HCT116 (cell line): Measurements from ENCODE around the gene RASAL2. TPM values are rescaled to one million over a fixed set of nuclear protein-coding genes. Genes with fewer than 3 reads are reported as not detected.

Experiments used
- ATAC-seq: fragments of 200-7000 bp; cut with Tn5 transposase; 2 replicates; pipeline ENCODE4 v1.9.1; 2020; ENCODE audit warnings: mild to moderate bottlenecking, moderate library complexity
- BruUV-seq: library from RNA; stranded (reverse); fragments of 400-500 nt; replicated peaks from 2 replicates; lab custom pipeline; 2021; lab: Mats Ljungman, UMichigan
- CTCF ChIA-PET: fragments of 300-600 bp; sonication (Branson Sonifier 250); formaldehyde crosslinking; loops from one replicate; lab custom pipeline; 2021; ENCODE audit warnings: antibody characterized with exemption; lab: Charles Lee
- POLR2A ChIA-PET: fragments of 300-600, 350-600 bp; sonication (Branson Sonifier 250); formaldehyde crosslinking; loops from one replicate; lab custom pipeline; 2021; ENCODE audit warnings: antibody characterized with exemption; lab: Charles Lee
- RAD21 ChIA-PET, 2 experiments: fragments of 300-600 bp; sonication (Branson Sonifier 250); formaldehyde crosslinking; loops; one replicate each; lab custom pipeline; 2023; ENCODE audit warnings: low total read pairs in 2 of 2; ENCODE audit not compliant: uncharacterized antibody in 2 of 2, unreplicated experiment in 2 of 2, low non-redundant PET in 1 of 2; lab: Charles Lee
- DNase-seq: peaks from one replicate; pipeline ENCODE4 v3.0.0-alpha.2; 2010; ENCODE audit warnings: low read depth, low spot score
- H2AFZ ChIP-seq: fragments of 200-600 bp; shearing (Covaris generic), sonication (generic); 2 replicates; pipeline ENCODE4 v1.6.1; 2017; ENCODE audit warnings: low read depth, mixed run types, mixed read lengths, antibody characterized with exemption, low read length; ENCODE audit not compliant: poor library complexity, severe bottlenecking
- H3K27ac ChIP-seq: 2 replicates; pipeline ENCODE4 v1.5.1; 2012; ENCODE audit warnings: low read depth, low read length
- H3K27me3 ChIP-seq: fragments of 200-600 bp; sonication (generic); 2 replicates; pipeline ENCODE4 v1.6.1; 2016; ENCODE audit warnings: mixed run types, low read length, mixed read lengths; ENCODE audit not compliant: insufficient read depth
- H3K36me3 ChIP-seq, 2 experiments: fragments of 200-500 bp in 1 of 2; fragments of 200-600 bp in 1 of 2; sonication (Bioruptor generic) in 1 of 2; sonication (generic) in 1 of 2; 2 replicates each; pipeline versions ENCODE4 v1.5.1 to v1.6.1; 2014 to 2016; ENCODE audit warnings: low read length in 2 of 2, inconsistent platforms in 1 of 2, mixed read lengths in 1 of 2, mixed run types in 1 of 2; ENCODE audit not compliant: insufficient read depth in 2 of 2, control insufficient read depth in 1 of 2
- H3K4me1 ChIP-seq, 2 experiments: fragments of 200-600 bp in 1 of 2; sonication (generic) in 1 of 2; 2 replicates each; pipeline versions ENCODE4 v1.5.1 to v1.6.1; 2012 to 2017; ENCODE audit warnings: low read length in 2 of 2, inconsistent platforms in 1 of 2, mild to moderate bottlenecking in 1 of 2, mixed read lengths in 1 of 2, mixed run types in 1 of 2, moderate library complexity in 1 of 2; ENCODE audit not compliant: insufficient read depth in 2 of 2, control insufficient read depth in 1 of 2
- H3K4me2 ChIP-seq: fragments of 200-600 bp; sonication (generic); 2 replicates; pipeline ENCODE4 v1.6.1; 2017; ENCODE audit warnings: mixed run types, low read length, mixed read lengths
- H3K4me3 ChIP-seq, 2 experiments: fragments of 200-600 bp in 1 of 2; sonication (generic) in 1 of 2; replicated peaks in 1 of 2; 2 replicates each; pipeline ENCODE4 v1.5.1; 2011 to 2016; ENCODE audit warnings: low read length in 2 of 2, control low read depth in 1 of 2, low read depth in 1 of 2, mild to moderate bottlenecking in 1 of 2, mixed read lengths in 1 of 2, mixed run types in 1 of 2
- H3K79me2 ChIP-seq: fragments of 200-600 bp; sonication (generic); 2 replicates; pipeline ENCODE4 v1.6.1; 2017; ENCODE audit warnings: mild to moderate bottlenecking, mixed run types, low read length, moderate library complexity, mixed read lengths; ENCODE audit not compliant: insufficient read depth
- H3K9ac ChIP-seq: fragments of 200-600 bp; sonication (generic); 2 replicates; pipeline ENCODE4 v1.6.1; 2016; ENCODE audit warnings: low read length, mixed read lengths
- H3K9me2 ChIP-seq: fragments of 200-600 bp; sonication (generic), shearing (Covaris generic); 2 replicates; pipeline ENCODE4 v1.6.1; 2017; ENCODE audit warnings: mixed run types, mild to moderate bottlenecking, moderate library complexity; ENCODE audit not compliant: insufficient read depth
- H3K9me3 ChIP-seq, 2 experiments: fragments of 200-500 bp in 1 of 2; fragments of 200-600 bp in 1 of 2; sonication (Bioruptor generic) in 1 of 2; sonication (generic) in 1 of 2; 2 replicates each; pipeline ENCODE4 v1.6.1; 2014 to 2017; ENCODE audit warnings: low read length in 2 of 2, mixed read lengths in 2 of 2, inconsistent platforms in 1 of 2, low read depth in 1 of 2, mild to moderate bottlenecking in 1 of 2, mixed run types in 1 of 2, moderate library complexity in 1 of 2; ENCODE audit not compliant: control insufficient read depth in 1 of 2, insufficient read depth in 1 of 2
- H4K20me1 ChIP-seq: fragments of 200-600 bp; sonication (generic), shearing (Covaris generic); 2 replicates; pipeline ENCODE4 v1.6.1; 2017; ENCODE audit warnings: mixed run types, mild to moderate bottlenecking, moderate library complexity; ENCODE audit not compliant: insufficient read depth
- ATF3 ChIP-seq: IDR thresholded peaks from 2 replicates; pipeline ENCODE4 v1.6.1; 2012
- CBX3 ChIP-seq: IDR thresholded peaks from 2 replicates; pipeline ENCODE4 v1.6.1; 2012; ENCODE audit warnings: low read depth
- CEBPB ChIP-seq: IDR thresholded peaks from 2 replicates; pipeline ENCODE4 v1.6.1; 2012; ENCODE audit warnings: low read depth
- CTCF ChIP-seq, 3 experiments: fragments of 200-600 bp in 1 of 3; sonication (generic) in 1 of 3; IDR thresholded peaks in 2 of 3; conservative IDR thresholded peaks in 1 of 3; 2 replicates each; pipeline ENCODE4 v1.5.1; 2012 to 2017; ENCODE audit warnings: low read depth in 2 of 3, low read length in 2 of 3, antibody characterized with exemption in 1 of 3, borderline replicate concordance in 1 of 3, control low read depth in 1 of 3, mild to moderate bottlenecking in 1 of 3, mixed read lengths in 1 of 3, mixed run types in 1 of 3, moderate library complexity in 1 of 3; ENCODE audit not compliant: insufficient read depth in 1 of 3
- EGR1 ChIP-seq: IDR thresholded peaks from 2 replicates; pipeline ENCODE4 v1.6.1; 2012; ENCODE audit warnings: low read depth
- ELF1 ChIP-seq: IDR thresholded peaks from 2 replicates; pipeline ENCODE4 v1.6.1; 2012; ENCODE audit warnings: low read depth, borderline replicate concordance
- EZH2 ChIP-seq: fragments of 200-600 bp; sonication (generic); IDR thresholded peaks from 2 replicates; pipeline ENCODE4 v1.6.1; 2017; ENCODE audit warnings: antibody characterized with exemption, mixed run types
- FOSL1 ChIP-seq: IDR thresholded peaks from 2 replicates; pipeline ENCODE4 v1.6.1; 2012; ENCODE audit warnings: low read depth
- JUND ChIP-seq: IDR thresholded peaks from 2 replicates; pipeline ENCODE4 v1.6.1; 2012
- MAX ChIP-seq: IDR thresholded peaks from 2 replicates; pipeline ENCODE4 v1.6.1; 2012
- POLR2A ChIP-seq: IDR thresholded peaks from 2 replicates; pipeline ENCODE4 v1.7.0; 2011; ENCODE audit warnings: borderline replicate concordance; ENCODE audit not compliant: insufficient read depth, insufficient read length; ENCODE audit errors: extremely low read depth
- POLR2AphosphoS5 ChIP-seq: IDR thresholded peaks from 2 replicates; pipeline ENCODE4 v1.6.1; 2011; ENCODE audit warnings: mild to moderate bottlenecking, low read depth, low read length, moderate library complexity
- RAD21 ChIP-seq: IDR thresholded peaks from 2 replicates; pipeline ENCODE4 v1.6.1; 2012; ENCODE audit warnings: low read depth, mild to moderate bottlenecking
- REST ChIP-seq: IDR thresholded peaks from 2 replicates; pipeline ENCODE4 v1.6.1; 2012; ENCODE audit warnings: low read depth
- SIN3A ChIP-seq: IDR thresholded peaks from 2 replicates; pipeline ENCODE4 v1.6.1; 2012; ENCODE audit warnings: low read depth
- SP1 ChIP-seq: IDR thresholded peaks from 2 replicates; pipeline ENCODE4 v1.6.1; 2012; ENCODE audit warnings: low read depth
- SRF ChIP-seq: IDR thresholded peaks from 2 replicates; pipeline ENCODE4 v1.6.1; 2012; ENCODE audit warnings: low read depth
- YY1 ChIP-seq: IDR thresholded peaks from 2 replicates; pipeline ENCODE4 v1.6.1; 2011; ENCODE audit warnings: low read length, low read depth, moderate library complexity, mild to moderate bottlenecking; ENCODE audit not compliant: insufficient replicate concordance; ENCODE audit errors: extremely low read depth
- ZBTB33 ChIP-seq: IDR thresholded peaks from 2 replicates; pipeline ENCODE4 v1.6.1; 2011; ENCODE audit warnings: mild to moderate bottlenecking, low read length, moderate library complexity; ENCODE audit not compliant: insufficient replicate concordance; ENCODE audit errors: extremely low read depth
- ZNF274 ChIP-seq: fragments of 200-500 bp; sonication (Bioruptor generic); IDR thresholded peaks from 2 replicates; pipeline ENCODE4 v1.6.1; 2014; ENCODE audit warnings: mild to moderate bottlenecking, low read depth, low read length, inconsistent platforms
- intact Hi-C: fragments of 100-400 bp; cut with micrococcal nuclease; formaldehyde crosslinking; loops from 2 replicates; pipeline ENCODE4 v1.10.0; 2022
- total RNA-seq: library from RNA; stranded (reverse); gene quantifications from one replicate; pipeline ENCODE4 v1.2.1, GENCODE V29; 2021; ENCODE audit not compliant: unreplicated experiment

Gene RASAL2
- total RNA-seq, 1 experiment from 2014 or later, result 11.7 TPM

GRCh38 chr1:178516110-178516509 lies 422.2 kb downstream of the RASAL2 start:
- H2AFZ ChIP-seq, result no peak overlapping the region
- H3K4me3 ChIP-seq, result no peak overlapping the region
- CTCF ChIA-PET, result interaction anchor here (1.1 kb wide), 1 partner anchor 207 kb away, joined by 3 read pairs; no protein-coding TSS in a partner anchor
- intact Hi-C loops, result no loop called here
- H3K9me3 ChIP-seq, result no peaks in the 10 kb centered on the region
- H3K79me2 ChIP-seq, result no peaks in the 10 kb centered on the region
- H3K9me2 ChIP-seq, result no peaks in the 10 kb centered on the region
- H4K20me1 ChIP-seq, result no peaks in the 10 kb centered on the region
- ATAC-seq, result no peak
- no peaks in the 10 kb centered on the region for H3K4me1 ChIP-seq
- BruUV-seq, result no TSS peak
- no peak overlapping the region for H3K4me2 ChIP-seq
- H3K9ac ChIP-seq, result no peak overlapping the region
- DNase-seq, result no peak
- no peaks in the 10 kb centered on the region for H3K36me3 ChIP-seq
- POLR2A ChIA-PET, result no interaction called here
- RAD21 ChIA-PET, result no interaction called here
- no peaks in the 10 kb centered on the region for H3K27me3 ChIP-seq
- TF ChIP-seq ATF3, result no peak
- TF ChIP-seq ELF1, result no peak
- TF ChIP-seq FOSL1, result no peak
- no peak for TF ChIP-seq CTCF (IDR thresholded peaks at IDR 0.05 in 2 of 3, conservative IDR thresholded peaks at IDR 0.05 in 1 of 3; ENCODE audit: borderline replicate concordance in 1 of 3, insufficient read depth in 1 of 3, low read depth in 2 of 3, low read length in 2 of 3)
- no peak for TF ChIP-seq SRF
- no peak for TF ChIP-seq JUND
- no peak for TF ChIP-seq SP1
- TF ChIP-seq EZH2, result no peak
- no peak for TF ChIP-seq MAX
- no peak for TF ChIP-seq POLR2A
- no peak for TF ChIP-seq REST
- no peak for TF ChIP-seq ZBTB33
- TF ChIP-seq SIN3A, result no peak
- no peak for TF ChIP-seq POLR2AphosphoS5
- TF ChIP-seq EGR1, result no peak
- no peak for TF ChIP-seq ZNF274
- TF ChIP-seq CBX3, result no peak
- TF ChIP-seq CEBPB, result no peak
- TF ChIP-seq YY1, result no peak
- TF ChIP-seq RAD21, result no peak
- H3K27ac ChIP-seq, result no peak overlapping the region
